Measurements from ENCODE around the gene ANK2.
"Not testable (repeated sequence)": the region's sequence is repeated elsewhere in the genome, so short reads cannot be mapped to it uniquely, and the experiment has no call there.

ANK2 gene

DNA sequence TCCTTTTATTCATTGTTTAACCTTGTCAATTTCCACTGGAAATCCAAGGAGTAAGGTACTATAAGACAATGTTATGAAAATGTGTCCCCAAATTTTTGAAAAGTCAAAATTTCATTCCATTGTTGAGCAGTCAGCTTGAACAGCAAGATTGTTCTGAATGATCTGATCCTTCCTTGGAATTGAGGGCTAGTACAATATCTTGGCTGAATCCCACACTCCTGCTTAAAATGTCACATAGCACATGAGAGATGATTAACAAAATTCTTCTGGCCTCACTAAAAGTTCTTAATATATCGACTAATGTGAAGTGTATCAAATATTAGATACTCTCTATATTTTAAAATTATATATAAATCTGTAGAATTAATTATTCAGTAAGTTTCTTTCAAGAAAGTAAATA lies 104.8 kb downstream of the ANK2 start:
- DNase-seq, result no peak

DNA sequence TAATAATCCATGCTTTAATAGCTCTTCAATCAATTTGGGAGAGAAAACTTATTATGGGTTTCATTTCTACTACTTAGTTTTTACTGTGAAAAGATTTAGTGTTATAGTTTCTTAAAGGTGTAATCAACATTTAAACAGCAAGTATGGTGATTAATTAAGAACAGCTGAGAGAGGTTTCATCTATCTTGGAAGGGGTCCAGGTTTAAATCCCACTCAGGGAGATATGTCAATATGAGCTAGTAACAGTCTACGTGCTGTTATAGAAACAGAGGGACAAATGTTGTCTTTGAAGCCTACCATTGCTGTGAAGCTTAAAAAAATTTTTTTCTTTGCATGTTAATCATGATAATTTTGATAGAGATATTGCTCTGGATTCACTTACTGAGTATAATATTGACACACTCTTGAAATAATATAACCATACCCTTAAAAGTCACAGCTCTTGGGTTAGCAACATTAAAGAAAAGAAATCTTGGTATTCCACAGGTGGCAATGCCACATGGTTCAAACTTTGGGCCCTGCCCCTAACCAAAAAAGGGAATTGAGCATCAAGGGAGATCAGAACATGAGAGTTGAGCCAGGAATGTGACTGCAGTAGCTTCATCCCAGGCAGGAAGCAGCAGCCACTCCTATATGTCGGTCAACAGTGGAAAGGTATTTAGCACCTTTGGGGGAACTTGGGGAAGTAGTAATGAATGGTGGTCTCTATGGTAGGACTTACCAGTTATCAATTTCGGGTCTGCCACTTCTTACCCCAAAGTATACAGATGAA lies 107.8 kb downstream of the ANK2 start:
- no peak for DNase-seq

DNA sequence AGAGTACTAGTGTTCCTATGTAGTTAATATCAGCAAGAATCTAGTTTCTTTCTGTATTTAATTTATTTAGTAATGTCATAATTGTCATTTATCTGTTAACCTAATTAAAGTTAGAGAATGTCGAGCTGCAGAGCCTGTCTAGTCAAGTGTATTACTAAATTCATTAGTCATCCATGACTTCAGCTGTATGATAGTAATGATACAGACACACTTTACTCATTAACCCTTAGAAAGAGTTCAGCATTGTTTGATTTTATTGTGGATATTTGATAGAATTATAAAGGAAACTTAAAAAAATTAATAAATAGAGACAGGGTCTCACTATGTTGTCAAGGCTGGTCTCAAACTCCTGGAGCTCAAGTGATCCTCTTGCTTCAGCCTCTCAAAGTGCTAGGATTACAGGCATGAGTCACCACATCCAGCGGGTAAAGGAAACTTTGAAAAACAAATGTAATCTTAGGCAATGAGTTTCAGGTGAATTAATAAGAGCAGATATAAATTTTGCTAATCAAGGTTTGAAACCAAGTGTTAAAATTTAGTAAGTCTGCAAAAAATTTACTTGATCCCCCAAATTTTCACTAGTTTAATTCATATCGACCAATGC lies 110.6 kb downstream of the ANK2 start:
- DNase-seq, result no peak

DNA sequence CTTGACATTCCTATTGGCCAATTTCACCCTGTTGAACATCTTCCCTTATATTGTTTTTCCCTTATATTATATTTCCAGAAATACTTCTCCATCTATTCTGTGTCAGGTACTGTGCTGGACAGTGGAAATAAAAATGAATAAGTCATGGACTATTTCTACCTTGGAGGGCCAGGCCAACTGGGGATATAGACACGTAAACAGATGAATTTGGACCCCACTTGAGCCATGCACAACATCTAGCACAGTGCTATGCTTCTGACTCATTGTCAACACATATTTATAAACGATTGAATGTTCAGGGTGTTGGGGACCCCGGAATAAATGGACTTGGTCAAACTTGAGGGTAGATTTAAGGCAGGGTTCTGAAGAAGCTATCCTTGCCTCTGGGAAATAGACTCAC lies 111.1 kb downstream of the ANK2 start:
- DNase-seq, result no peak

DNA sequence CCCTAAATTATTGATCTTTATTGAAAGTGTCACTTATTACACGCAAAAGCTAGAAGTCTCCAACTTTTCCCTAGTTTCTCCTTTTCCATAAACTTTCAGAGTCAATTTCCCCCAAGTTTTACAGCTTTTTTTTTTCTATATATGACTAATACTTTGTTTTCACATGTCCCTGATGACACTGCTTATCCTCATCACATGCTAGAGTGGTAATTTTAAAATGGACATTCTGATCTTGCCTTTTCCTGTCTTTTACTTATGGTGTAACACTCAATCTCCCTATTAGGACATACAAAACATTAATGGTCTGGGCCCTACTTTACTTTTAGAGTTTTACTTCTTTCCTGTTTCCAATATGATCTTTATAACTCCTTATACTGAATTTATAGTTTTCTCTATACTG lies 112.6 kb downstream of the ANK2 start:
- DNase-seq, result no peak

DNA sequence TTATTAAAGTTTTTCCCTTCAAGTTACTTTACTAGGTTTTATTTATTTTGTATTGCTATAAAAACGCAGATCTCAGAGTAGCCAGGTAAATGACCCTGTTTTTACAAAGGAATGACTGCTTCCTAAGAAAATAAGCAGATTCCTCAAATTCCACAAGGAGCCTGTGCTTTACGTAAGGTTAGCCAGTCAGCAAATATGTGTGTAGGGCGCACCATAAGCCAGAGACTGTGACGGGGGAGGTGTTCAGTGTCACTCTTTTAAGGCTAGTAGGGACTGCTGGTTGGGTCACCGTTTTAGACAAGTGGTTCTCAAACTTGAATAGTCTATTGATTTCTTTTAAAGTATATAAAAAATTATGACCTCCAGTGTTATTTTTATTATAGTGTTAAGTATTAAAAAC lies 119.9 kb downstream of the ANK2 start:
- DNase-seq, result no peak

DNA sequence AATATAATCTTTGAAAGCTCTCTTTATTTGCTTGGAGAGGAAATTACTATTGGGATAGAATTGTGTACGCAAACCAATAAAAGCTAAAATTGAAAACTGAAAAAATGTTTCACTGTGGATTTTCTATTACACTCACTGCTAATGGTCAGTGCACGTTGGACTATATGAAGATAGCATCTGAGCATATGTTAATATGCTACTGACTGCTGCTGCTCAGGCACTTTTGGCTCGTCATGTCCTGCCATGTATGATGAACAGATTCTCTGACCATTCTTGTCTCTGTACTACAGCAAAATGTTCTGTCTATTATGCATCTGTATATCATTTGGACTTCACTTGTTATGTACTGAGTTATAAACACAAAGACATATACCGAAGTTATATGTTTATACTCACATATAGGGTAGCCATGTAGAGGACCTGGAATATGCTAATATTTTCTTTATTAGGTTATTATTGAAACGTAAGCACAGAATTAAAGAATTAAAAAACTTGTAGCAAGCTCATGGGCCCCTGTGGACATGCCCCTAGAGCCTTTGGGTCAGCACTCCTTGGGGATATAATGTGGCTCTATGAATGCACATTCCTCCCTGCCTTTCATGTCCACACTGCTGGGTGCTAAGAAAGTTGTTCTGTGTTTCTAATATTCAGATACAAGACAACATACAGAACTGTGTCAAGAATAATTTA lies 120.8 kb downstream of the ANK2 start:
- no peak for DNase-seq

DNA sequence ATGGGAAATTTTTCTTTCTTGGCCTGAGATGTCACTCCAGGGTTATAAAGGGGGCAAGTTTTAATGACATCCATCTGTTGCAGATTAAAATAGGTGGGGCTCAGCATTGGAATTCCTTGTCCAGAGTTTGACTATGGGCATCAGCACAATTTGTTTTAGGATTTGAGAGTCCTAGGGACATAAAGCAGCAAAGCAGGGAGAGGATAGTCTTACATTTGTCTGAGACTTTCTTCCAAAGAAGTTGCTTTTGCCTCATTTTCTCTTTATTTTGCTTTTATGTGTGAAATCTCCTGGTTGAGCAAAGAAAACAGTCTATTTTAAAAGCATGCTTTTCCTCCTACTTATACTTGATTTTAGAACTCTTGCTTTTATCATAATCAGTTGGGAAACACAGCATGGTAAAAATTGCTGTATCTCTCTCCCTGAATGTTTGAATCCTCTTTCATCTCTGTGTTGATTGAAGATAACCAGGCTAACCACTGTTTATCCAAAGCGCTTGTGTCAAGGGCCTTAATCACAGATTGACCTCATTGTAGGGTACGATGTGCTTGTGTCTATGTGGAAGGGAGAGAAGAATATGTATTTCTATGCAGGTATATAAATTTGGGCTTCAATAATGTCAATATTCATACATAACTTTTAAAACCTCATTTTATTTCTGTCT lies 121.5 kb downstream of the ANK2 start:
- DNase-seq, result no peak

DNA sequence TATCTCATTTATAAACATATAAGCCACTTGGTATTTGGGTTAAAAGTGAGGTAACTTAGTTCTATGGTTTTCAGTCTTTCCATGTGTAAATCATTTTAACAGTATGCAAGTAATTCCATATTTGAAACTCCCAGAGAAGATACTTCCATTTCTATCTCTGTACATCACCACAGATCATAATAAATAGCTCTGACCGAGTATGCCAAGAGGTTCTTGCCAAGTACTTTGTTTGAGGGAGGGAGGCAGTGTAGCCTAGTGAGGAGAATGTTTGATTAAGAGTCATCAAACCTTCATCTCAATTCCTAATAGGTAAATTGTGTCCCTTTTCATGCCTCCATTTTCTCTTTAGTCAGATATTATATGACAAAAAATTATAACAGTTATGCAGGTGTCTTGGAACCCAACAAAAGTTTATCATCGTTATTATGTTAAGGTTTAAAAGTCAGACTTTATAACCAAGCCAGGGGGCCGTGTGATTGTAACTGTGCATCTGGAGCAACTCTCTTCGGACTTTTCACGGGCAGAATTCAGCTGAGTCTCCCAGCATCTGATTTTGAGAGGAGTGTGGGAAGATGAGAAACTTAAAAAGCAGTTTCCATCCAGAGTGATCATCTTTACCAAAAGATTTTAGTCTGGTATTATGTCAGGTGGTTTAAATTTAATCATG lies 123.8 kb downstream of the ANK2 start:
- DNase-seq, result no peak

DNA sequence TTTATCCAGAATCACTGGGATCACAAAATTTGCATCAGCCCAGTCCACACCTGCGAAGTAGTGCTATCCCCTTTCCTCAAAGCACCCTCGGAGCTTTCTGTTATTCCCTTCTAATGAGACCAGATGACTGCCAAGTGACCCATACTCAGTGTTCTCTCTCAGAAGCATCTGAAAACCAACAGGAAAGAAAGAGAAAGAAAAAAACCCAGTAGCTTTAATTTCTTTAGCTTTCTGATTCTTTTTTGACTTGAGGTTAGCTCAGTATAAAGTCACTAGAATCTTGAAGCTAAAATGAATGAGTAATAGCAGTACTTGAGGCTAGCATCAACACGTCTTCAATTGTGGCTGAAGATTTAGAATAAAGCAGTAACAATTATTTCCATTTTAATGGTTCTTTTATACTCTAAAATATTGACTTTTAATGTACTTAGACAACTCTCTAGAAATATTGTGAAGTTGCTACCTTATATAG lies 124.4 kb downstream of the ANK2 start:
- no peak for DNase-seq

DNA sequence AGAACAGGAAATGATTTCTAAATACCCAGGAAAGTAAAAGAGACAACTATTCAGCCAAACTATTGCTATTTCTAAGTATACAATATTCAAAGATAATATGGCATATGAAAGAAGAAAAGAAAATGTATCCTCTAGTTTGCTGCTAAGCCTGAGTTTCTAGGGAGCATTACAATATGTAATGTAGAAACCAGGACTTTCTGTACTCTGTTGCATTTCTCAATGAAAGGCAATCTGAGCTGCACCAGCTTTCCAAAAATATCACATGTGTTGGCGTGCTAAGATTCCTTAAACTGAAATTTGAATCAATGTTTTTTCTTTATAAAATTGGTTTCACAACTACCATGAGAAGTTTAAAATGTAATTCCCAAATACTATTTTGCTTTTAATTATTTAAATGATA lies 129.6 kb downstream of the ANK2 start:
- DNase-seq, result no peak

DNA sequence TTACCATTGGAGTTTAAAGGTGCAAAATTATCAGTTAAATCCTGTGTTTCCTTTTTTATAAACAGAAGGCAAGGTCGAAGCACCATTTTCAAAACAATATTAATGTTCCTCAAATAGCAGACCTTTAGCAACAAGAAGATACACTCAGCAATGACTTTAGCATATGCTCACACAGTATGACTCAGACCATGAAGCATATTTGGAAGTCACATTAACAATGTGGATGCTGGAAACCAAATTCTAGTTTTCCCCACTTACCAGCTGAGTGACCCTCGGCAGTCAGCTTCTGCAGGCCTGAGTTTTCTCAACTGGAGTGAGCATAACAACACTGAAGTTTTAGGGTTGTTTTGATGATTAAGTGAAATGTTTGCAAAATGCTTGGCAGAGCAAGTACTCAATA lies 130.5 kb downstream of the ANK2 start:
- DNase-seq, result no peak

DNA sequence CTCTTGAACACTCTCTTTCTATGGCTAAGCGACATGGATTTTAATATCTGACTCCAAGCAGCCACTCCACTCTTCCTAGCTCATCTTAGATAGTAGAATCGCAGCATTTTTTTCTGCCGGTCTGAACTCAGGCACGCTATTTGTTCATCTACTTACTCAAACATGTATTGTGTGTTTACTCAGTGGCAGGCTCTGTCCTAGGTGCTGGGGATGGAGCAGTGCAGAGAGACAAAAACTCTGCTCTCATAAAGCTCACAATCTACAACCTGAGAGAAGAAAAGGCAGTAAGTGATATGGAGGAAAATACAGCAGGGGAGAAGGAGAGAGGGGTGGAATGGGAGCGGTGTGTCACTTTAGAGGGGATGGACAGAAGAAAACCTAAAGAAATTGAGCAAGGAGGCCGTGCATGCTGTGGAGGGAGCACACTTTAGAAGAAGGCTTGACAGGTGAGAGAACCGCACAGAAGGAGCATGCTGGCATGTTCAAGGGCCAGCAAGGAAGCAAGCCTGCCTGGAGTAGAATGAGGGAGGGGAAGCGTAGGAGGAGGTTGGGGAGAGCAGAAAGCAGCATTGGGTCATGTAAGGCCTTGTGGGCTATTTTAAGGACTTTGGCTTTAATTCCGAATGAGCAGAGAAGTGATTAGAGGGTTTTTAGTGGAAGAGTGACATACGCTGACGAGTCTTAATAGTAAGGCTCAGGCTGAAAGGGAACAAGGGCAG lies 132.0 kb downstream of the ANK2 start:
- DNase-seq, result no peak

DNA sequence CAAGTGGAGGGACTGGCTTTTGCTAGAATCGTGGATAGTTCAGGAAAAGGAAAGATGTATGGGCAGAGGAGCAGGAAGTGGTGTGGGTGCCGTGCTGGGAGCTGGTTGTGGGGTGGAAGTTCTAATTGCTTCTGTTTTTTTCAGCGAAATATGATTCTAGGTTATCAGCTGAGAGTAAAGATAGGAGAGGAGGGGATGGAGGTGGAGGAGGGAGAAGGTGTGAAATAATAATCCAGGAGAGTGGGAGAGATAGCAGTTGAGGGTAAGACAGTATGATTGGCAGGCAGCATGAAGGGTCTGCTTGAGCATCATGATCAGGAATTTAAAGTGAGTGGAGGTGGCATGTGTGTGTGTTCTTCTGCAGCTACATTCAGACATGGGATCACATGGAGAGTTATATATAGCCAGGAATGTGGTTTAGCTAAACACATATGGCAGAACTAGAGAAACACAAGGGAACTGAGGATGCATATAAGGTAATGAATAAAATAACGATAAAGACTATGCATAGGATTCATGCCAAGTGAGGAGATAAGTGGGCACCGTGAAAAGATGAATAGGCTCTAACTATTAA lies 133.7 kb downstream of the ANK2 start:
- no peak for DNase-seq

DNA sequence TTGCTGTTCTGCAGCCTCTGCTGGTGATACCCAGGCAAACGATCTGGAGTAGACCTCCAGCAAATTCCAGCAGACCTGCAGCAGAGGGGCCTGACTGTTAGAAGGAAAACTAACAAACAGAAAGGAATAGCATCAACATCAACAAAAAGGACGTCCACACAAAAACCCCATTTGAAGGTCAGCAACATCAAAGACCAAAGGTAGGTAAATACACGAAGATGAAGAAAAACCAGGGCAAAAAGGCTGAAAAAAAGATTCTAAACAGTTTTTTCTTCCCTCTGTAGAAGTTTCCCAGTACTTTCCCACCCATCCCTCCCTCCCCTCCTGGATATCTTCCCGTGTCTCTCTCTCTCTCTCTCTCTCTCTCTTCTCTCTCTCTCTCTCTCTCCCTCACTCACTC lies 136.8 kb downstream of the ANK2 start:
- DNase-seq, result not testable (repeated sequence)

DNA sequence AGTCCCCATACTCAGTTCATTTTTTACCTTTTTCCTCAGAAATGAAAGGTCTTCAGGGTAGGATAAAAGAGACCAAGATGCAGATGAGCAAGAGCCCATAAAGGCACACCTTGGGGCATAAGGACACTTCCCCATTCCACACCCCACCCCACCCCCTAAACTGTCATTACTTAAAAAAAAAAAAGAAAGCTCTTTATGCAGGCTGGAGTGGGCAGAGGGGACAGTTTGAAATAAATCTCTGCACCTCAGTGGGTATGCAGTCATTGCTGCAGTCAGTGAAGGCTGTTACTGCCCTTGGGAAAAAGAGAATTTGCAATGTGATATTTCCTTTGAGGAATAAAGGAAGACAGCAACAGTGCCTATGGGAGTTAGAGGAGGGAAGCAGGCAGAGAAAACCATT lies 137.5 kb downstream of the ANK2 start:
- no peak for DNase-seq

DNA sequence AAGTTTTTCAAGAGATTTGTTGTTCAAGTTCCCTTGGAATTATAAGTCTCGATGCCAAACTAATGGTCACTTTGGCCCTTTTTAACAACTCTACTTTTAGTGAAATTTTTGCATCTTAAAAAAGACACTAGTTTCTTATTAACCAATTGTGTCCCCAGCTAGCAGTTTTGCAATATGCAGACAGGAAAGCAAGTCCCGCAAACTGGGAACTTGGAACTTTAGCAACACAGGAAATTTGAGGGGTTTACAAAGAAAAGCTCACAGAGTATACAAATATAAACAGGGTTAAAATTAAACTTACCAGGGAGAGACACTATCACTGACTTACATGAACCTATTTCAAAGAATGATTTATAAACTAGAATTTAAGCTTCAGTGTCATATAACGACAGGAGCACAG lies 137.9 kb downstream of the ANK2 start:
- no peak for DNase-seq

DNA sequence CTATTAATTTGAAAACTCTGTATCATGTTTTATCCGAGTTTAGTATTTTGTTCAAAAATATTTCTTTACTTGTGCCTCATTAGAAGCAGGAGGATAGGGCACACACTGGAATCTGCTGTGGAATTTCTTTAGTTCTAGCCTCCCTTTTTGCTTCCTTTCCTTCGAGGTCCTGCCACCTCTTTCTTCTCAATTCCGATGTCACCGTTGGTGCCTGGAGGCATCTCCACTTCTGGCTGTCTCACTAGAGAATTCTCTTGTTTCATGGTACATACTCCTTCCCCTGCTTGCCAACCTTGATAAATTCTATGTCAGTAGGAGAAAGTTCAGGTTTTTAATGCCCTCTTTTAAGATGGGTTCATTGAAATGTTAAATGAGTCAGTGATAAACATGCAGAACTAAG lies 140.1 kb downstream of the ANK2 start:
- no peak for DNase-seq

DNA sequence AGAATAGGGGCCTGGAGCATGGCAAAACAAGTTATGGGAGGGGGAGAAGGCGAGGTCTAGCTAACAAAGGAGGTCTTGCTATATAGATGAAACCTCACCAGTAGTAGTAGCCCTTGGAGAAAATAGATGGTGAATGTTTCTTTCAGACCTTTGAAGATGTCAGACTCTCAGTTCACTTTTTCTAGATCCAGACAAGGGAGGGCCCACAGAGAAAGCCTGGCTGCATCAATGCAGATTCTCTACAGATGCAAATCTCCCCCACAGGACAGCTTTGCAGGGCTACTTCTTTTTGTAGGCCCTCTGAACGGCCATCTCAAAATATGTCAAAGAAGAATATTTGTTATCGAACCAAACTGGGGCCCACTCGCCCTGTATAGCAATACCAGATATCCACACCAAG lies 159.7 kb downstream of the ANK2 start:
- DNase-seq, result no peak

DNA sequence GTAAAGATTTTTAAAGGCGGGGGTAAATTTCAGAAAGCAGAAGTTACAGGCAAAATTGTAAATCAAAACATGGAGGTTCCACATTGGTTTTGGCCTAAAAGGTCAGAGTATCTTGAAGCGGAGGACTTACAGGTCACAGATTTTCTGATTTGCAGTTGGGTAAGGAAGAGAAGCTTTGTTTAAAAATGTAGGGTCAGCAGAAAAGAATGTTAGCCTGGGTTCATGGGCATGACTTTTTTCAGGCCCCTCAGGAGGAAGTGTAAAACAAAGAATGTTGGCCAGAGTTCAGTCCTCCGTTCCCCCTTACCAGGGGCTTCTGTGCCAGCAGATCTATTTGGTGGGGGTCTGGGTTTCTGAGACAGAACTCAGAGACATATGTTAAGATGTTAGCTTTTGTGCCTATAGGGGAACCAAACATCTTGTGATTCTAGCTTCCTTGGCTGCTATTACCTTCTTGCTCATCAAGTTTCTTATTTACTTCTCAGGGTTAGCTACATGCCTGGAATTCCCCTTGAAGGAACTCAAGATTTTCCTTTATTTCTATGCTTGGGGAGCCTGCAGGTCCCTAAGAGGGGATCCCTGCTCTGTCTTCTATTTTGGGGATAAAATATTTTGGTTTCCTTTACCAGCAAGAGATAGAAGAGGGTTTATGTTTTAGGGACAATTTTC lies 160.3 kb downstream of the ANK2 start:
- DNase-seq, result no peak

DNA sequence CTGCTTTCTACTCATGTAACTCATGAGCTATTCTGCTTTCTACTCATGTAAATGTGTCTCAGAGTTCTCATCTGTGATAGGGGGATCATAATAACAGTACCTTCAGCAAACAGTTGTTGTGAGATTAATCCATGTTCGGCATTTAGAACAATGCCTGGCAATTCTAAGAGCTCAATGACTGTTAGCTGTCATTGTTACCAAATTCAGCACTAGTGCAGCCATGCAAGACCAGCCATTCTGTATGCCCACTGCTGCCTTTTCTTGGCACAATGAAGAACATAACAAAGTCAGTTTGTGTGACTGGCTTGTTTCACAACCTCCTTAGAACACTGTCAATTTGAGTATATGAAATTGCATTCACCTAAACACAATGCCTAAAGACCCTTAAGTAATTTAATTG lies 163.2 kb downstream of the ANK2 start:
- no peak for DNase-seq

DNA sequence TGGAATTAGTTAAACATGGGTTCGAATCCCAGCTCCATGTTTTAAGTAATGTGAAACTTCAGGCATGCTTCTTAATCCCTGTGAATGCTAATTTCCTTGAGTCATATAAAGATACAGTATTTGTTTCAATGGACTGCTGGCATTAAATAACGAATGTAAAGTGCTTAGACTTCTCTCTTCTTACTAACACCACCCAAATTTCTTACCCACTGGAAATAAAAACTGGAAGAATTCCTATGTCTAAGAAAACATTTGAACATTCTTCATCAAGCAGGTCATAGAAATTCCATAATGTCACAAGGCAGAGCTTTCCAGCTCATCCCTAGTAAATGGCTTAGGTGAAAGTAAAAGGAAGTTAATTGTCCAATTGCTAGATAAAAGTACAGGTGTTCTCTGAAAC lies 172.5 kb downstream of the ANK2 start:
- no peak for DNase-seq
